Measurements from ENCODE around the gene FBLN2.

FBLN2 gene

GRCh38 chr3:13567684-13568514 lies 19.0 kb downstream of the FBLN2 start:
- DNase-seq (ENCODE audit: low spot score), result no peak

- DNase-seq (ENCODE audit: low spot score), result no peak
Observed at GRCh38 chr3:13568515-13569028, 19.6 kb downstream of the FBLN2 start.

- DNase-seq (ENCODE audit: low spot score), result no peak
Observed at GRCh38 chr3:13569201-13569600, 20.3 kb downstream of the FBLN2 start.

GRCh38 chr3:13569641-13570390 lies 20.9 kb downstream of the FBLN2 start:
- no peak for DNase-seq (ENCODE audit: low spot score)

GRCh38 chr3:13570391-13571194 lies 21.7 kb downstream of the FBLN2 start:
- DNase-seq (ENCODE audit: low spot score), result no peak

- no peak for DNase-seq (ENCODE audit: low spot score)
Observed at GRCh38 chr3:13571264-13571663, 22.3 kb downstream of the FBLN2 start.

GRCh38 chr3:13571831-13572750 lies 23.2 kb downstream of the FBLN2 start:
- DNase-seq (ENCODE audit: low spot score), result no peak

GRCh38 chr3:13572926-13573623 lies 24.1 kb downstream of the FBLN2 start:
- DNase-seq (ENCODE audit: low spot score), result no peak

GRCh38 chr3:13574083-13574797 lies 25.3 kb downstream of the FBLN2 start:
- no peak for DNase-seq (ENCODE audit: low spot score)

- DNase-seq (ENCODE audit: low spot score), result peak; percentile 15
Observed at GRCh38 chr3:13574798-13575451, 26.0 kb downstream of the FBLN2 start.

- no peak for DNase-seq (ENCODE audit: low spot score)
Observed at GRCh38 chr3:13575459-13576061, 26.6 kb downstream of the FBLN2 start.

- no peak for DNase-seq (ENCODE audit: low spot score)
Observed at GRCh38 chr3:13577181-13578121, 28.5 kb downstream of the FBLN2 start.

- no peak for DNase-seq (ENCODE audit: low spot score)
Observed at GRCh38 chr3:13578251-13578650, 29.3 kb downstream of the FBLN2 start.

- DNase-seq (ENCODE audit: low spot score), result no peak
Observed at GRCh38 chr3:13579063-13579462, 30.1 kb downstream of the FBLN2 start.

GRCh38 chr3:13580256-13581023 lies 31.5 kb downstream of the FBLN2 start:
- no peak for DNase-seq (ENCODE audit: low spot score)

- DNase-seq (ENCODE audit: low spot score), result no peak
Observed at GRCh38 chr3:13581485-13582365, 32.8 kb downstream of the FBLN2 start.
